SK-N-SH treated with all-trans-retinoic acid at 6 μM for 48 hours (cell line): ENCODE results near the gene RTP1.

Experiments
- ATAC-seq: fragments of 200-7000 bp; cut with Tn5 transposase; 3 replicates; pipeline ENCODE4 v1.9.1; 2020; ENCODE audit warnings: mild to moderate bottlenecking, moderate library complexity
- ARNTL ChIP-seq: fragments of 450-650 bp; formaldehyde crosslinking; IDR thresholded peaks from 2 replicates; pipeline ENCODE4 v1.5.0; 2020; ENCODE audit warnings: low read depth, mild to moderate bottlenecking, moderate library complexity, borderline replicate concordance
- BACH2 ChIP-seq: fragments of 250-450 bp; sonication (Bioruptor Pico); IDR thresholded peaks from 2 replicates; pipeline ENCODE4 v1.9.0; 2021; ENCODE audit warnings: mild to moderate bottlenecking, borderline replicate concordance
- CSDC2 ChIP-seq: fragments of 250-450 bp; sonication (Bioruptor Pico); IDR thresholded peaks from 2 replicates; pipeline ENCODE4 v1.5.0; 2020; ENCODE audit warnings: mild to moderate bottlenecking, moderate library complexity
- ESRRG ChIP-seq: fragments of 250-450 bp; sonication (Bioruptor Pico); IDR thresholded peaks from 2 replicates; pipeline ENCODE4 v1.6.1; 2021; ENCODE audit warnings: mild to moderate bottlenecking
- GLIS3 ChIP-seq: fragments of 250-450 bp; sonication (Bioruptor Pico); IDR thresholded peaks from 2 replicates; pipeline ENCODE4 v1.5.0; 2020; ENCODE audit warnings: mild to moderate bottlenecking, moderate library complexity
- ISL1 ChIP-seq: fragments of 250-450 bp; sonication (Bioruptor Pico); IDR thresholded peaks from 2 replicates; pipeline ENCODE4 v2.1.2; 2022; ENCODE audit warnings: mild to moderate bottlenecking, moderate library complexity
- OSR1 ChIP-seq: fragments of 250-450 bp; sonication (Bioruptor Pico); IDR thresholded peaks from 2 replicates; pipeline ENCODE4 v1.8.0; 2022; ENCODE audit warnings: moderate library complexity, mild to moderate bottlenecking, inconsistent platforms
- PATZ1 ChIP-seq: fragments of 250-450 bp; sonication (Bioruptor Pico); IDR thresholded peaks from 2 replicates; pipeline ENCODE4 v1.8.0; 2020; ENCODE audit warnings: mild to moderate bottlenecking, moderate library complexity, borderline replicate concordance
- RARB ChIP-seq: fragments of 250-450 bp; sonication (Bioruptor Pico); IDR thresholded peaks from 2 replicates; pipeline ENCODE4 v1.8.0; 2021; ENCODE audit warnings: mild to moderate bottlenecking, moderate library complexity
- TOX ChIP-seq: fragments of 250-450 bp; sonication (Bioruptor Pico); IDR thresholded peaks from 2 replicates; pipeline ENCODE4 v1.8.0; 2021; ENCODE audit warnings: mild to moderate bottlenecking, moderate library complexity, borderline replicate concordance
- TSHZ2 ChIP-seq: fragments of 250-450 bp; sonication (Bioruptor Pico); IDR thresholded peaks from 2 replicates; pipeline ENCODE4 v1.5.0; 2020; ENCODE audit warnings: mild to moderate bottlenecking, moderate library complexity
- ZFP30 ChIP-seq: fragments of 450-650 bp; formaldehyde crosslinking; IDR thresholded peaks from 2 replicates; pipeline ENCODE4 v1.5.0; 2022; ENCODE audit warnings: mild to moderate bottlenecking, moderate library complexity
- ZNF70 ChIP-seq: fragments of 450-650 bp; formaldehyde crosslinking; IDR thresholded peaks from 2 replicates; pipeline ENCODE4 v1.5.0; 2020; ENCODE audit warnings: mild to moderate bottlenecking, moderate library complexity
- ZNF8 ChIP-seq: fragments of 450-650 bp; formaldehyde crosslinking; IDR thresholded peaks from 2 replicates; pipeline ENCODE4 v1.5.0; 2020; ENCODE audit warnings: mild to moderate bottlenecking, moderate library complexity
- TF ChIP-seq, protein P1 (sequence below): fragments of 250-450 bp; sonication (Bioruptor Pico); IDR thresholded peaks from 2 replicates; pipeline ENCODE4 v1.8.0; 2021; ENCODE audit warnings: low read depth, mild to moderate bottlenecking, moderate library complexity, borderline replicate concordance
- TF ChIP-seq, protein P2 (sequence below): fragments of 250-450 bp; sonication (Bioruptor Pico); IDR thresholded peaks from 2 replicates; pipeline ENCODE4 v1.5.1; 2020; ENCODE audit warnings: low read depth, mild to moderate bottlenecking, moderate library complexity

Gene RTP1

DNA sequence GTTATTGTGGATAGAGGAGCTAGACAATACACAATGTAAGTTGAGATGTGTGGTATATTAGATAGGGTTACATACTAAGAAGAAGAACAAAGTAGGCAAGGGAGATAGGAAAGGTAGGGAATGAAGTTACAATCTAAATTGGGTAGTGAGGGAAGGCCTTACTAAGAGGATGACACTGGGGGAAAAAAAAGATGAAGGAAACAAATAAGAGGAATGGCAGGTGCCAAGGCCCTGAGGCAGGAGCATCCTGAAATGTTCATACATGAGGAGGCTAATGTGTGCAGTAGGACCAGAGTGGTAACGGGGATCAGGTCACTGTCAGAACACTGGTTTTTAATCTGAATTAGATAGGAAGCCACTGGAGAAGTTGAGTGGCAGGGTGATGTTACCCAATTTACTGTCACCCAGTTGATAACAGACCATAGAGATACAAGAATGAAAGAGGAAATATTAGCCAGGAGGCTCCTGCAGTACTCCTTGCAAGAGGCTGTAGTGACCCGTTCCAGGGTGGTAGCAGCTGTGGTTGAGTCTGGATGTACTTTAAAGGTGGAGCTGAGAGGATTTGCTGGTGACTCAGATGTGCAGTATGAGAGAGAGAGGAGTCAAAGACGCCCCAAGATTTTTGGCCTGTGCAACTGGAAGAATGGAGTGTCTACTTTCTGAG is 14.4 kb downstream of the RTP1 start (continued):
- no peak for TF ChIP-seq GLIS3 (CRISPR knock-in tag)

GRCh38 chr3:187212196-187212545 is 14.9 kb downstream of the RTP1 start:
- ATAC-seq: no peak
- TF ChIP-seq TOX (CRISPR knock-in tag) (no peak), BACH2 (no peak)
- TF ChIP-seq, protein P1, sequence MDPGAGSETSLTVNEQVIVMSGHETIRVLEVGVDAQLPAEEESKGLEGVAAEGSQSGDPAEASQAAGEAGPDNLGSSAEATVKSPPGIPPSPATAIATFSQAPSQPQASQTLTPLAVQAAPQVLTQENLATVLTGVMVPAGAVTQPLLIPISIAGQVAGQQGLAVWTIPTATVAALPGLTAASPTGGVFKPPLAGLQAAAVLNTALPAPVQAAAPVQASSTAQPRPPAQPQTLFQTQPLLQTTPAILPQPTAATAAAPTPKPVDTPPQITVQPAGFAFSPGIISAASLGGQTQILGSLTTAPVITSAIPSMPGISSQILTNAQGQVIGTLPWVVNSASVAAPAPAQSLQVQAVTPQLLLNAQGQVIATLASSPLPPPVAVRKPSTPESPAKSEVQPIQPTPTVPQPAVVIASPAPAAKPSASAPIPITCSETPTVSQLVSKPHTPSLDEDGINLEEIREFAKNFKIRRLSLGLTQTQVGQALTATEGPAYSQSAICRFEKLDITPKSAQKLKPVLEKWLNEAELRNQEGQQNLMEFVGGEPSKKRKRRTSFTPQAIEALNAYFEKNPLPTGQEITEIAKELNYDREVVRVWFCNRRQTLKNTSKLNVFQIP (CRISPR knock-in tag): no peak

DNA sequence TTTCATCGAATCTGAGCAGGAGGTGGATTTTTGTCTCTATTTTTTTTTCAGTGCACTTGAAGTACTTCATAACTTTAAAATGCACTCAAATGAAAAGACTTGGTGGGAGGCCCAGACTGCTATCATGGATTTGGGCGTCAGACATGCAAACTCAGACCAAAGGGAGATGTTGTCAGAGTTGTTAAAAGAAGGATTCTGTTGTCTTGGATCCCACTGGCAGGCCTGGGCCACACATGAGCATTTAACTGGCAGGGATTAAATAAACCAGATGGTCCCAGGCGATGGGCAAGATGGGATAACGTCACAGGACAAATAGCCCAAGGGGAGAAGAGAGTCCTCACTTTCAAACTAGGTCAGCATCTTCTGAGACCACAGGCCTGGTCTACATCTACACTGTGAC is 15.4 kb downstream of the RTP1 start:
- no peak for TF ChIP-seq RARB (CRISPR knock-in tag)
- TF ChIP-seq ARNTL (CRISPR knock-in tag): no peak
- TF ChIP-seq ZNF8 (CRISPR knock-in tag): no peak
- no peak for ATAC-seq

GRCh38 chr3:187213616-187214015 is 16.3 kb downstream of the RTP1 start:
- ATAC-seq: no peak
- TF ChIP-seq ISL1 (no peak), OSR1 (CRISPR knock-in tag) (no peak), ZFP30 (CRISPR knock-in tag) (no peak), ESRRG (no peak), RARB (CRISPR knock-in tag) (no peak), TSHZ2 (CRISPR knock-in tag) (no peak), BACH2 (no peak)
- TF ChIP-seq, protein P1 (CRISPR knock-in tag): no peak
- TF ChIP-seq, protein P2, sequence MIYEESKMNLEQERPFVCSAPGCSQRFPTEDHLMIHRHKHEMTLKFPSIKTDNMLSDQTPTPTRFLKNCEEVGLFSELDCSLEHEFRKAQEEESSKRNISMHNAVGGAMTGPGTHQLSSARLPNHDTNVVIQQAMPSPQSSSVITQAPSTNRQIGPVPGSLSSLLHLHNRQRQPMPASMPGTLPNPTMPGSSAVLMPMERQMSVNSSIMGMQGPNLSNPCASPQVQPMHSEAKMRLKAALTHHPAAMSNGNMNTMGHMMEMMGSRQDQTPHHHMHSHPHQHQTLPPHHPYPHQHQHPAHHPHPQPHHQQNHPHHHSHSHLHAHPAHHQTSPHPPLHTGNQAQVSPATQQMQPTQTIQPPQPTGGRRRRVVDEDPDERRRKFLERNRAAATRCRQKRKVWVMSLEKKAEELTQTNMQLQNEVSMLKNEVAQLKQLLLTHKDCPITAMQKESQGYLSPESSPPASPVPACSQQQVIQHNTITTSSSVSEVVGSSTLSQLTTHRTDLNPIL: no peak

- TF ChIP-seq TOX (CRISPR knock-in tag) (no peak), ZNF70 (CRISPR knock-in tag) (no peak), CSDC2 (no peak), ARNTL (CRISPR knock-in tag) (no peak), PATZ1 (CRISPR knock-in tag) (no peak)
- no peak for ATAC-seq
Measured at GRCh38 chr3:187215460-187215859, 18.2 kb downstream of the RTP1 start.
